ENCODE results near the gene TMEM97.

- TF ChIP-seq CTCF (IDR thresholded peaks at IDR 0.05; ENCODE audit: poor library complexity, severe bottlenecking) = no peak
- no peak for TF ChIP-seq TAF1 (IDR thresholded peaks at IDR 0.05; ENCODE audit: low read depth)
- TF ChIP-seq MXI1 (conservative IDR thresholded peaks at IDR 0.05; ENCODE audit: poor library complexity, severe bottlenecking) = no peak
- TF ChIP-seq EZH2 (IDR thresholded peaks at IDR 0.05; ENCODE audit: borderline replicate concordance, insufficient read depth, low read length, poor library complexity, severe bottlenecking) = no peak
- no peak for TF ChIP-seq POLR2AphosphoS5 (IDR thresholded peaks at IDR 0.05)
These were observed 28.3 kb upstream of the TMEM97 start for GRCh38 chr17:28290703-28291102.

Measured in neural cell (in vitro differentiated cells).